GM18499 (cell line): Measurements from ENCODE around the gene AQP7.
"Not testable (repeated sequence)": the region's sequence is repeated elsewhere in the genome, so short reads cannot be mapped to it uniquely, and the experiment has no call there.

ENCODE experiments used
- ATAC-seq: cut with Tn5 transposase; IDR thresholded peaks from one replicate; pipeline ENCODE4 v1.9.1; 2021; ENCODE audit warnings: moderate number of reproducible peaks; ENCODE audit not compliant: insufficient read depth, unreplicated experiment

AQP7 gene

DNA sequence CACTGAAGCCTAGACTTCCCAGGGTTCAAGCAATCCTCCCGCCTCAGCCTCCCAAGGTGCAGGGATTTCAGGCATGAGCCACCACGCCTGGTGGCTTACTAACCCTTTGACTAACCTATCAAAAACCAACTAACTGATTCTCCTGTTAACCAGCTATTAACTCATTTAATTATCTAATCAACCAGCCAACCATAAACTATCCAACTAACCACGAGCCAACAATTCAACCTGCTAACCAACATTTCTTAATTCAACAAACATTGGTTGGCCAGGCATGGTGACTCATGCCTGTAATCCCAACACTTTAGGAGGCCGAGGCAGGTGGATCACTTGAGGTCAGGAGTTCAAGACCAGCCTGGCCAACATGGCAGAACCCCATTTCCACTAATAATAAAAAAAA is 3.3 kb downstream of the AQP7 start:
- ATAC-seq: not testable (repeated sequence)

DNA sequence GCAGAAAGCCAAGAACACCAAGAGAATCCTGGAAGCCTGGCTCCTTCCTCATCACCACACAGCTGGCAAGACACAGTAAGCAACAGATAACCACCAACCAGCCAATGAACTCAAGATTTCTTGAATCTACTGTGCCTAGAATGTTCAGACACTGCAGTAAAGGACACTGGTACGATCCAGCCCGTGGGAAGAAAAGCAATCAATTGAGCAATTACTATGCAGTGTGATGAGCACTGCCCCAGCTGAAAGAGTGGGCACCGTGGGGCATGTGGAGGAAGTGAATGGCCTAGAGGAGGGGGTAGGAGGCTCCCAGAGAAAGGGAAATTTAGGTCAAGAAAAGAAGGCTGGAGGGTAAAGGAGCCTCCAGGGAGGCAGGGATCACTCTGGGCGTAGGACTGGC is 4.6 kb downstream of the AQP7 start:
- ATAC-seq: not testable (repeated sequence)

DNA sequence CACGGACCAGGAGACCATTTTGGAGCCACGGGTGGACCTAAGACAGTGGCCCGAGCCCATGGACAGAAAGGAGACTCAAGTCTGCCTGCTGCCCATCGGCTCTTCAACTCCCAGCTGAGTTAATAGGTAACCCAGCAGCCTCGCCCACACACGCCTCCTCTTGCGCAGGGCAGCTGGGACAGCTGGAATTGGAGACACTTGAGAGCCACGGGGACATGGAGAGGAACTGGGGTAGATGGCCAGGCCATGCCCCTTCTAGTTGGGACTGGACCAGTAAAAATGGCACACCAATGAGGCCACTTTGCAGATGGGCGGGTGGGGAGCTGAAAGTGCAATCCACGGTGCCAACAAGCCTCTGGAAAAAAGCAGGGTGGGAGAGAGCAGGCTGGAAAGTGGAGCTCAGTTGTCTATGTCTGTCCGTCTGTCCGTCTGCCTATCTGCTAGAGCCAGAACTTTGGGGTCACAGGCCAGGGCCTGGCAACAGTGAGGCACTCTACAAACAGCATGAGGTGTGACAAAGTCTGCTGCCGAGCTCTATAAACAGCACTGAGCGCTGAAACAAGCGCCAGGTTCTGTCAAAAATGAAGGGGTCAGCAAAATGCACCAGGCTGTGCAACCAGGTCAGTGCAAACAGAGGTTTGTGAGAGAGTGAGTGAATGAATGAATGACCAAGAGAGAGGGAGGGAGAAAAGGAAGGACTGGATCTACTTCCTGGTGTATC is 7.0 kb downstream of the AQP7 start:
- ATAC-seq: not testable (repeated sequence)

DNA sequence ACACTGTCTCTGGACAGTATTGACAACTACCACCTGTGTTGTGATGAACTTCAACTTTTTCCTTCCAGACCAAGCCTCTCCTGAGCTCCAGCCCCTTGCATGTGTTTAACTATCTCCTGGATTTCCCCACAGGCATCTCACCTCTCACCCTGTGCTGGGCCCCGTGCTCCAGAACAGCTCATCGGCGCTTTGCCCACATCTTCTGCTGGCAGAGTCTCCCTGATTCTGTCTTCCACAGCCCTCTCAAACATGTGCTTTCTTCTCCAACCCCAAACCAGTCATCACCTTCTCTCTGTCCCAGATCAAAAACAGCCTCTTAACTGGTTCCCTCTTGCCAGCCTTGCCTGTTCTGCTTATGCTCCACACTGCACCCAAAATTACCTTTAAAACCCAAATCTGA is 8.4 kb downstream of the AQP7 start:
- ATAC-seq: not testable (repeated sequence)

DNA sequence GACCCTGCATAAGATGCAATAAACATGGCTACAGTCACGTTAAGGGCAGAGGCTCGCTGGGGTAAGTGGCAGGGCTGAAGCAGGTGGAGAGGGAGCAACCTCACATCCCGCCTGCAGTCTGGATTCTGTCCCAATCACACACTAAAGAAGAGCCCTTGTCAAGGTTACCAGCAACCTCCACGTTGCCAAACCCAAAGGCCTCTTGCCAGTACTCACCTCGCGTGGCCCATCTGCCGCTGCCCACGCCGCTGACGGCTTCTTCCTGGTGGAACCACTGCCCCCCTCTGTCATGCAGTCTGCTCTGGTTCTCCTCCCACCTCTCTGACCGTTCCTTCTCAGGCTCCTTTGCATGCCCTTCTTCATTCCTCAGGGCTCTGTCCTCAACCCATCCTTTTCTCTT is 8.8 kb downstream of the AQP7 start:
- no peak for ATAC-seq

DNA sequence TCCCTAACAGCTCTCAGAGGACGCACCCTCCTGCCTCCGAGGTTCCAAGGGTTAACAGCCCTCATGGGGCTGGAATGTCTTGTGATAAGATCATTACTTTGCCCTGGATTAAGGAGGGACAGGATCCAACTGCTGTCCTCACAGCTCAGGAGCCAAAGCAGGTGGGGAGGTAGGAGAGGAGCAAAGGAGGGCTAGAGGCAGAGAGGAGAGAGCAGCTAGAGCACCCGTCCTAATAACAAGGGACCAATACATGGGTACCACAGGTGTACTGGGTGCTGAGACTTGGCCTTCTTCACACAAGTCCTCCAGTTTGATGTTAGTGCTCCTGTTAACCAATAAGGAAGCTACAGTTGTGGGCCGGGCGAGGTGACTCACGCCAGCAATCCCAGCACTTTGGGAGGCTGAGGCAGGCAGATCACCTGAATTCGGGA is 9.8 kb downstream of the AQP7 start:
- ATAC-seq: not testable (repeated sequence)

DNA sequence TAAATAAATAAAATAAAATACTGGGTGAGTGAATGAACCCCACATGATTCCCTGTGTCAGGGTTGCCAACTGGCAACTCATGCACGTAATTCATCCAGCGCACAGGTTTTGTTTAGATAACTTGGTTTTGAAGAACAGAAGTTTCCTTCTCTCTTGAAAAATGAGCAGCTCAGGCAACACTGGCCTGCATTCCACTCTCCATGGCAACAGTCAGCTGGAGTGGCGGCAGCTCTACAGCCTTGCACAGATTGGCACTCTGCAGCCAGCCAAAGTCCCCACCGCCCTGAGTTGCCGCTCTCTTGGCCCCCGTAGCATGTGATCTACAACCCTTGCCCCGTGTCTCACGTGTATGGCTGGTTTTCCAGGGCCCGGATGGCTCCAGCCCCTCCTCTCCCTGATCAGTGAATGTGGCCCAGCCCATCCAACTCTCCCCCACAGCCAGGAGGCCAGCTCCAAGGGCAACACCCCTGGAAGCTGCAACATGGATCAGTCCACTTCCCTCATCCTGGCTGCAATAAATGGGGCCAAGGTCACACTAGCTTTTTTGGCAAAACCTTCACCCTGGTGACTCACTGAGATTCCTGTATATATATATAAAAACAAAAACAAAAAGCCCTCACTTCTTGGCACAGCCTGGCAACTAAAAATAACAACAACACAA is 11.1 kb downstream of the AQP7 start:
- ATAC-seq: not testable (repeated sequence)

DNA sequence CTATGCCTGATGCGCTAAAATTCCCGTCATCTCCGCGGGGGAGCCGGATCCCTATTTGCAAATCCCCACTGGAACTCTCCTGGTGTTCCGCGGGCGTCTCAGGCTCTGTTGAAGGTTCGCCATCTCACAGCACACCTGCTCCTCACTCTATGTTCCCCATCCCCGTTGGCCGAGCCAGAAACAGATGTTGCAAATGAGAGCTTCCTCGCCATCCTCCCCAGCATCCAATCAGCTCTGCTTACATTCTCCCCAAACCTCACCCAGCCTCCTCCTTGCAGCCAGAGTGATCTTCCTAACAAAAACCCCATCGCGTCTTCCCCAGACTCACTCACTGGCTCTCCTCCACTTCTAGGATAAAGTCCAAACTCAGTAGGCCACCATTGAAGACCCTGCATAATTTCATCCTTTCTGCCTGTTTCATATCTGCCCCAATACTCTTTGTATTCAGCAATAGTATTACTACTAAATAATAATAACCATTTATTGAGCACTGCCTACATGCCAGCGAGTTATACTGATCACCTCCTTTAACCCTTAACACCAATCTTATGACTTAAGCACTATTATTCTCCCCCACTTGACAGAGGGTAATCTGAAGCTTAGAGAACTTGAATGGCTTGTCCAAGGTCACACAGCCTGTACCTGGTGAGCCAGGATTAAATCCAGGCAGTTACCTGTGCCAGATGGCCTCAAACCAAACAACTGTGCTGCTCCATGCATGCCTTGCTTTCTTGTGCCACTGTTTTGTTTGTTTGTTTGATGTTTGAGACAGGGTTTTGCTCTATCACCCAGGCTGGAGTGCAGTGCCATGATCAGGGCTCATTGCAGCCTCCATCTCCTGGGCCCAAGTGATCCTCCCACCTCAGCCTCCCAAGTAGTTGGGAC is 14.0 kb downstream of the AQP7 start:
- no peak for ATAC-seq

DNA sequence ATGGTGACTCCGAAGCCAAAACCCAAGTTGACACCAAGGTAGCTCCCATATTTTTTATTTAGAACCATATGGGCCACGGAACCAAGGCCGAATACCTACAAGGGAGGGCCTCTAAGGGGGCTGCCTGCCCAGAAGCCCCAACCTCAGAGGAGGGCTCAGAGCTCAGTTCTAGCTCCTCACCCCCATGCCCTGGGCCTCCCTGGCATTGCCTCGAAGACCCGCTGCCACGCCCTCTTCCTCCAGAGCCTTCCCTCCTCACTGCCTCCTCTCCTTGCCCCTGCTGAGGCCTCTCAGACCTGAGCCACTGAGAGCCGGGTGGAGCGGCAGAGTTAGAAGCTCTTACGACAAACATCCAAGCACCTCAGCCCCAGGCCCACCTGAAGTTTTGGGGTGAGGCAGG is 15.4 kb downstream of the AQP7 start:
- ATAC-seq: not testable (repeated sequence)

DNA sequence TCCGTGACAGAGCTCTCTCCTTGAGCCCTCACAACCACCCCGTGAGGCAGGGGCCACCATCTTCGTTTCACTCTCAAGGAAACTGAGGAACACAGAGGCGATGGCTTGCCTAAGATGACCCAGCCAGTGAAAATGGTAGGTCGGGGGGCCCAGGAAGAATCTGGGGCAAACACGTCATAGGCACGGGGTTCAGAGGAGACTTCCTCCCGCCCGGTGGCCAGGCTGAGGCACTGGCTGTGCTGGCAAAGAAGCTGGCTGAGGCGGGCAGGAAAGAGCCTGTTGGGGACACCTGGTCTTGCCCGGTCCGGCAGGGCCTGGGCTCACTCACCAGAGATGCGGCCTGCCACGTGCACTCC is 15.7 kb downstream of the AQP7 start:
- ATAC-seq: not testable (repeated sequence)

DNA sequence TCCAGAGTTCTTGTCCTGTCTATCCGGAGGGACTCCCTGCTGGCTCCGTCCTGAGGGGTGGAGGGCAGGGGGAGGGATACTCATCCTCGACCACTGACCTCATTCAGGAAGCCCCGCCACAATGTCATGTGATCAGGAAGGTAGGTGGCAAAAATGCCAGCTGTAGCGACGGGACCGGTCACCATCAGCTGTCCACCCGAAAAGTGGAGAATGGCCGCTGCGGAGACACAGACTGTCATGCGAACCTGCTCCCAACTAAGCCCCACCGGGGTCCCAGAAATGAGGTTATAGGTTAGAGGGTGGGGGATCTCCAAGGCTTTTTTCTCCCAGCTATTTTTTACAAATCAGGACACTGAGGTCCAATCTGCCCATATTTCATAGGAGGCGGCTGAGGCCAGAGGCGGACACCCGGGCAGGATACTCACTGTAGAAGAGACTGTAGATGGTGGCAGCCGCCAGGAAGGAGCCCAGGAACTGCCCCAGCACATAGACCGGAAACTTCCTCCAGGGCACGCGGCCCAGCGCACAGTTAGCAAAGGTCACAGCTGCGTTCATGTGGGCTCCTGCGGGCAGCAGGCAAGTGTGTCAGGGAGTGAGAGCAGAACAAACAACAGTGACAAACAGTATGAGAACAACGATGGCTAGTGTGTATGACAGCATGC is 16.3 kb downstream of the AQP7 start:
- not testable (repeated sequence) for ATAC-seq

DNA sequence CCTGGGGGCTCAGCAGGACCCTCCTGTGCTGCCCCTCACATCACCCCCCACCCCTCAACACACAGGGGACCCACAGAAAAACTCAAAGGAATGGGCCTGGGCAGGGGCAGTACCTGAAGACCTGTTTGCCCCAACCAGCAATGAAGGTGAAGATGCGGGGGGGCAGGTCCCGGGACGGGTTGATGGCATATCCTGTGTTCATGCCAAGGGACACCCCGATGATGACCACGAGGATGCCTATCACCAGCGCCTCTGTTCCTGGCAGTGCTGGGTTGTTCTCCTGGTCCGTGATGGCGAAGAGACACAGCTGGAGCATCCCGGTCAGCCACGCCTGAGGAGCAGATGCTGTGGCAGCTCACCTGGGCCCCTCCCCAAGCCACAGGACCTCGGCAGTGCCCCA is 16.8 kb downstream of the AQP7 start:
- ATAC-seq: not testable (repeated sequence)

DNA sequence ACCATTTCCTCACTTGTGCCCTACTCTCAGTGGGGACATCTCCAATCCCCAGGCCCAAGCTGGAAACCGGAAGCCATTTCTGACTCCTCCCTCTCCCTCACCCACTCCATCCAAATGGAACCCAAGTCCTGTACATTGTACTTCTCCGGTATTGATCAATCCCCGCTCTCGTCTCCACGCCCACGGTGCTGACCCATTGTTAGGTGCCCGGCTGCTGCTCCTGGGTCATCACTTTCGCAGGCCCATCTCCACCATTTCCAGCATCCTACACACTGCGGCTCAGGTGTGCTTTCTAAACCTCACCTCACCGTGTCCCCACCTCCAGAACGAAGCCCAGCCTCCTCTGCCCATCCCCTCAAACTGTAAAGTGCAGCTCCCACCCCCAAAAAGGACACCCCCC is 19.0 kb downstream of the AQP7 start:
- ATAC-seq: not testable (repeated sequence)

DNA sequence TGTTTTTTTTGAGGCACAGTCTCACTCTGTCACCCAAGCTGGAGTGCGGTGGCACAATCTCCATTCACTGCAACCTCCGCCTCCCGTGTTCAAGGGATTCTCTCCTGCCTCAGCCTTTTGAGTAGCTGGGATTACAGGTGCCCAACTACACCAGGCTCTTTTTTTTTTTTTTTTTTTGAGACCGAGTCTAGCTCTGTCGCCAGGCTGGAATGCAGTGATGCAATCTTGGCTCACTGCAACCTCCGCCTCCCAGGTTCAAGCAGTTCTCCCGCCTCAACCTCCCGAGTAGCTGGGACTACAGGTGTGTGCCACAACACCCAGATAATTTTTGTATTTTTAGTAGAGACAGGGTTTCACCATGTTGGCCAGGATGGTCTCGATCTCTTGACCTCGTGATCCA is 20.0 kb downstream of the AQP7 start:
- ATAC-seq: not testable (repeated sequence)

DNA sequence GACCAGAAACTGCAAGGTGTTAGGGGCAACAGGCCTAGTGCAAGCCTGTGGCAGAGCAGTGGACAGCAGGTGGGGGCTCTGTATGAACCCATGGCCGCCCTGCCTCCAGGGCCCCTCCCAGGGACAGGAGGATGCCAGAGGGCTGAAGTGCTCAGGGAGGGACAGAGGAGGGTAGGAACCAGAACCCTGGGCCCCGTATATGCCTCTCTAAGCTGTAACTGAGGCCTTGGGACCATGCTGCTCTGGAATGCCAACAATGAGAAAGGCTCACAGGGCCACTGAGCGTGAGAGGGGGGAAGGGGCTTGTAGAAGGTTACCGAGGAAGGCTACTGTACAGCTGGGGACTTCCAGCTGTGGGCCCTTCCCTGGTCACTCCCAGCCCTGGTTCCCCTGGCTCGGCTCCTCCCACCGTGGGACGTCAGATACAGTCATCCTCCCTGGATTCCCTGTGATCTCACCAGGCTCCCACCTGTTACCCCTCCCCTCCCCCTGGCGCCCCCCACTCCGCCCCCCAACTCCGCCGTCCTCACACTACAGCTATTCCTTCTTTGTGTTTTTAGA is 21.1 kb downstream of the AQP7 start:
- ATAC-seq: no peak

DNA sequence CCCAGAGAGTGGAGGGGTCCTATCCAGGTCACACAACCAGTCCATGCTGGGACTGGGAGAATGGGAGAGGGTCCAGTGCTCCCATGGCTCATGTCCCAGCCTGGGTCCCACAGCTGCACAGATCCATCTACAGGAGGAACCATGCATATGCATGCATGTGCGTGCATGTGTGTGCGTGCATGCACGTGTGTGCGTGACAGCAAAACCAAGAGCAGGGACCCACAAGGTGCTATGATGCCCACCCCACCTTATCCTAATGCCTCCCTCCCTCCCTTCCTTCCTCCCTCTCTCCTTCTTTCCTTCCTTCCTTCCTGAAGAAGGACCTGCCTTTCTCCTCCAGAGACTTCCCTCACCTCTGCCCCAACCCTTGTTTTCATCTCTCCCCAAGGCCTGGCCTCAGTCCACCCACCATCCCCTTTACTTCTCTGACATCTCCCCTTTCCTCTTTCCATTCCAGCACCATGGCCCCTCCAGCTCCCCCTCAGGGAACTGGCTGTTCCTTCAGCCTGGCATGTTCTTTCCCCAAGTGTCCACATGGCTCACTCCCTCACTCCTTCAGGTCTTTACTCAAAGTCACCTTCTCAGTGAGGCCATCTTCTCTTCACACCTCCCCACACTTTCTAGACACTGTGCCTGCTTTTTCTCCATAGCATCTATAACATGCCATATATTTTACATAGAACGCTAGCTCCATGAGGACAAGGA is 21.8 kb downstream of the AQP7 start:
- no peak for ATAC-seq

DNA sequence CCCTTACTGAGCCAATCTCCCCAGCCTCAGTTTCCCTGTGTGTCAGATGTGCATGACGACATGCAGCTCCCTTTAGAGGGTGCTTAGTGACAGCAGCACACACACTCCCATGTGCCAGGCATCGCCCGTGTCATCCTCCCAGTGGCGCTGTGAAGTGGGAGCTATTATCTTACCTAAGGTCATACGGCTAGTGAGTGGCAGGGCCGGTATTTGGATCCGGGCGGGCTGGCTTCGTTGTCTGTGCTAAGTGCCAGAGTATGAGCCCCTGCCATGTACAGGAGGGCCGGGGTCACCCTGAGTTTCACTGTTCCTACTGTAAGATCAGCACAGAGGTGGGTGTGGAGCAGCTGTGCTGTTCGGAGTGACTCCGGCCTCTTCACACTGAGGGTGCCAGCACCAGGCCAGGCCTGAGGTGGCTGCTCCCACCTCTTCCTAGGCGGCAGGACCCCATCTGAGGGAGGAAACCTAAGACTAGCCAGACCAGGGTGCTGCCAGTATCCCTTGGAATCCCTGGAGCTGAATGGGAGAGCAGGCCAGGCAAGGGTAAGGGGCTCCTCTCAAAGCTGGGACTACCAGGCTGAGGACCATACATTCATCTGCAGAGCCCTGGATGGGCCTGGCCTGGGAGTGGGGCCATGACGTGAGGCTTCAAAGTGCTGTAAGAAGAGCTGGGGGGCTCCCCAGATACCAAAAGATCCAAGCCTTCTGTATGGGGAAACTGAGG is 22.5 kb downstream of the AQP7 start:
- ATAC-seq: no peak

DNA sequence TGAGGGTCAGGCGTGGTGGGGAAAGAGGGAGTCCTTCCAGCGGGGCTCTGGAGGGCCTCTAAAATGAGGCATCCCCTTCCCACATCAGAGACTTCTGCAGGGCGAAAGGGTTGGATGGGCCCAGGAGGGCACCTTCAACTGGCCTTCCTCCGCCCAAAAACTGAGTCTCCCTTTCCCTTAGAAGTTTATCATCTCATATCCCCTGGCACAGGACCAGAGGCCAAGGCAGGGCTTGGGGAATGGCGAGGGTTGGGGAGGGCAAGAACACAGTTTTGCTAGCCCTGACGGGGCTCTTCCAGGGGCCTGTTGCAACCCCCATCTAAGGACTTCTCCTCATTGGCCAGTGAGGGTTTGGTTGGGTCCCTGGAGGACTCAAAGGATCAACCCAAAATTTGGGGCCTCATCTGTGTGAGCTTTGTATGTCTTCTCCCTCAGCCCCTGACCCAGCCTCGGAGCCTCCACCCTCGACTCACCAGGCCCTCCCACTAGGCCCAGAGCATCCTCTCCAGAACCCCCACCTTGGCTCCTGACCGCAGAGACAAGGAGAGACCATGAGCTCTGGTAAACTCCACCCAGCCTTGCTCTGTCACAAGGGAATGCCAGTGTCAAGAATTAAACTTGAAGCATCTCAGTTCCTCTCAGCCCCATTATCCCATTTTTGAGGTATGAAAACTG is 24.1 kb downstream of the AQP7 start:
- ATAC-seq: no peak
